Mononuclear cell (primary cell): ENCODE data around the gene VEPH1. TPM values are rescaled to one million over a fixed set of nuclear protein-coding genes. Genes with fewer than 3 reads are reported as not detected.

Experiments
- H3K27me3 ChIP-seq: 2 replicates; pipeline ENCODE4 v1.6.0; 2011; ENCODE audit warnings: low read length, control low read depth; ENCODE audit not compliant: insufficient read depth
- H3K4me1 ChIP-seq: 2 replicates; pipeline ENCODE4 v1.5.1; 2011; ENCODE audit warnings: mild to moderate bottlenecking, low read length, control low read depth; ENCODE audit not compliant: insufficient read depth
- H3K4me3 ChIP-seq: 2 replicates; pipeline ENCODE4 v1.5.1; 2011; ENCODE audit warnings: mild to moderate bottlenecking, low read length, moderate library complexity
- H3K9me3 ChIP-seq: 2 replicates; pipeline ENCODE4 v1.5.1; 2011; ENCODE audit warnings: low read depth, mild to moderate bottlenecking, control low read depth, low read length
- total RNA-seq: library from RNA; depleted of rRNA; stranded (reverse); fragments of >200 nt; gene quantifications from one replicate; pipeline ENCODE4 v1.2.3, GENCODE V29; 2012

The VEPH1 gene
- total RNA-seq, 1 donor = 8.8 TPM

- no peaks in the 10 kb centered on the region for H3K27me3 ChIP-seq
- no peak overlapping the region for H3K4me3 ChIP-seq
- no peaks in the 10 kb centered on the region for H3K4me1 ChIP-seq
- no peaks in the 10 kb centered on the region for H3K9me3 ChIP-seq
Measured at GRCh38 chr3:157233923-157234322, 269.3 kb downstream of the VEPH1 start.

- no peaks in the 10 kb centered on the region for H3K27me3 ChIP-seq
- no peak overlapping the region for H3K4me3 ChIP-seq
- H3K9me3 ChIP-seq = no peaks in the 10 kb centered on the region
- no peaks in the 10 kb centered on the region for H3K4me1 ChIP-seq
Measured at GRCh38 chr3:157232141-157232540, 271.1 kb downstream of the VEPH1 start.

- H3K4me3 ChIP-seq = no peak overlapping the region
- no peaks in the 10 kb centered on the region for H3K27me3 ChIP-seq
- H3K9me3 ChIP-seq = no peaks in the 10 kb centered on the region
- H3K4me1 ChIP-seq = no peaks in the 10 kb centered on the region
Measured at GRCh38 chr3:157231071-157231470, 272.1 kb downstream of the VEPH1 start.

- no peaks in the 10 kb centered on the region for H3K4me1 ChIP-seq
- H3K27me3 ChIP-seq = no peaks in the 10 kb centered on the region
- no peak overlapping the region for H3K4me3 ChIP-seq
- H3K9me3 ChIP-seq = no peaks in the 10 kb centered on the region
Measured at GRCh38 chr3:157226173-157226847, 276.9 kb downstream of the VEPH1 start.

GRCh38 chr3:157225001-157225400 is 278.2 kb downstream of the VEPH1 start:
- no peaks in the 10 kb centered on the region for H3K4me1 ChIP-seq
- H3K27me3 ChIP-seq = no peaks in the 10 kb centered on the region
- no peaks in the 10 kb centered on the region for H3K9me3 ChIP-seq
- no peak overlapping the region for H3K4me3 ChIP-seq

- no peaks in the 10 kb centered on the region for H3K9me3 ChIP-seq
- H3K4me1 ChIP-seq = no peaks in the 10 kb centered on the region
- no peak overlapping the region for H3K4me3 ChIP-seq
- H3K27me3 ChIP-seq = no peaks in the 10 kb centered on the region
Measured at GRCh38 chr3:157220883-157221282, 282.3 kb downstream of the VEPH1 start.

GRCh38 chr3:157220211-157220610 is 283.0 kb downstream of the VEPH1 start:
- no peaks in the 10 kb centered on the region for H3K4me1 ChIP-seq
- no peaks in the 10 kb centered on the region for H3K27me3 ChIP-seq
- no peaks in the 10 kb centered on the region for H3K9me3 ChIP-seq
- H3K4me3 ChIP-seq = no peak overlapping the region

GRCh38 chr3:157219215-157219614 is 284.0 kb downstream of the VEPH1 start:
- Histone ChIP-seq H3K4me3 (no peak overlapping the region), H3K27me3 (no peaks in the 10 kb centered on the region), H3K4me1 (no peaks in the 10 kb centered on the region), H3K9me3 (no peaks in the 10 kb centered on the region)

Other genes starting within 250 kb of the VEPH1 start
- gene PTX3, start 66.6 kb downstream of the VEPH1 start, total RNA-seq = 39.7 TPM